ENCODE data around the gene NECTIN4.

GRCh38 chr1:161089938-161090337 is 580 bp upstream of the NECTIN4 start:
- no peak for TF ChIP-seq CTCF (IDR thresholded peaks at IDR 0.05)
- no peak for TF ChIP-seq POLR2A (IDR thresholded peaks at IDR 0.05)
- TF ChIP-seq POLR2AphosphoS5 (IDR thresholded peaks at IDR 0.05) = no peak
- TF ChIP-seq EP300 (IDR thresholded peaks at IDR 0.05) = no peak
